IMR-90 (cell line): ENCODE measurements around the gene ZNF346. TPM values are rescaled to one million over a fixed set of nuclear protein-coding genes. Genes with fewer than 3 reads are reported as not detected.
"Not testable (repeated sequence)": the region's sequence is repeated elsewhere in the genome, so short reads cannot be mapped to it uniquely, and the experiment has no call there.

ENCODE experiments used
- ATAC-seq: fragments of 200-7000 bp; cut with Tn5 transposase; 2 replicates; pipeline ENCODE4 v1.9.1; 2020; ENCODE audit warnings: low read depth, mild to moderate bottlenecking, moderate library complexity
- BruUV-seq: library from RNA; stranded (reverse); fragments of 400-500 nt; replicated peaks from 2 replicates; lab custom pipeline; 2021; lab: Mats Ljungman, UMichigan
- CTCF ChIA-PET: fragments of 300-600 bp; formaldehyde crosslinking; extraction: SDS; loops from one replicate; lab custom pipeline; 2021; ENCODE audit warnings: antibody characterized with exemption; lab: Yijun Ruan, JAX
- POLR2A ChIA-PET: fragments of 300-600 bp; sonication (Branson Sonifier 250); formaldehyde crosslinking; loops from one replicate; lab custom pipeline; 2022; ENCODE audit warnings: antibody characterized with exemption; ENCODE audit not compliant: unreplicated experiment; lab: Charles Lee
- DNase-seq: peaks from one replicate; pipeline ENCODE4 v3.0.0; 2013
- H2AFZ ChIP-seq: replicated peaks from 2 replicates; pipeline ENCODE3; 2013; ENCODE audit warnings: low read length, mild to moderate bottlenecking; ENCODE audit not compliant: poor library complexity
- H2AK5ac ChIP-seq: 2 replicates; pipeline ENCODE4 v1.6.1; 2013; ENCODE audit warnings: low read depth, low read length, inconsistent platforms
- H2AK9ac ChIP-seq: replicated peaks from 2 replicates; pipeline ENCODE3; 2013; ENCODE audit warnings: mild to moderate bottlenecking, low read depth, low read length, moderate library complexity; ENCODE audit not compliant: poor library complexity
- H2BK120ac ChIP-seq: 2 replicates; pipeline ENCODE4 v1.6.1; 2013; ENCODE audit warnings: low read depth, low read length, inconsistent platforms
- H2BK15ac ChIP-seq: 3 replicates; pipeline ENCODE4 v1.6.1; 2013; ENCODE audit warnings: low read depth, low read length, inconsistent platforms
- H2BK20ac ChIP-seq: 2 replicates; pipeline ENCODE4 v1.6.1; 2013; ENCODE audit warnings: low read depth, mild to moderate bottlenecking, inconsistent platforms, low read length, moderate library complexity
- H2BK5ac ChIP-seq: 2 replicates; pipeline ENCODE4 v1.6.1; 2013; ENCODE audit warnings: mild to moderate bottlenecking, low read depth, low read length, inconsistent platforms; ENCODE audit not compliant: poor library complexity, severe bottlenecking
- H3K14ac ChIP-seq: replicated peaks from 2 replicates; pipeline ENCODE4 v1.6.1; 2013; ENCODE audit warnings: low read depth, low read length, inconsistent platforms
- H3K18ac ChIP-seq: 2 replicates; pipeline ENCODE4 v1.6.1; 2013; ENCODE audit warnings: low read depth, low read length, control low read depth
- H3K23ac ChIP-seq: 2 replicates; pipeline ENCODE4 v1.6.1; 2013; ENCODE audit warnings: low read depth, low read length, inconsistent platforms
- H3K27ac ChIP-seq: 2 replicates; pipeline ENCODE4 v1.5.1; 2013; ENCODE audit warnings: mild to moderate bottlenecking, control low read depth, low read length; ENCODE audit not compliant: insufficient read depth
- H3K27me3 ChIP-seq: 2 replicates; pipeline ENCODE4 v1.6.1; 2013; ENCODE audit warnings: low read length; ENCODE audit not compliant: control insufficient read depth, insufficient read depth
- H3K36me3 ChIP-seq: 2 replicates; pipeline ENCODE4 v1.6.1; 2013; ENCODE audit warnings: low read length, mixed read lengths; ENCODE audit not compliant: control insufficient read depth, insufficient read depth
- H3K4ac ChIP-seq: 2 replicates; pipeline ENCODE4 v1.6.1; 2013; ENCODE audit warnings: low read depth, low read length, inconsistent platforms
- H3K4me1 ChIP-seq: 2 replicates; pipeline ENCODE4 v1.6.1; 2013; ENCODE audit warnings: low read length, mixed read lengths; ENCODE audit not compliant: control insufficient read depth, insufficient read depth
- H3K4me2 ChIP-seq: 2 replicates; pipeline ENCODE4 v1.6.1; 2013; ENCODE audit warnings: low read depth, mild to moderate bottlenecking, control low read depth, low read length, moderate library complexity
- H3K4me3 ChIP-seq: 2 replicates; pipeline ENCODE4 v1.5.1; 2013; ENCODE audit warnings: low read depth, mild to moderate bottlenecking, control low read depth, low read length, moderate library complexity; ENCODE audit not compliant: insufficient read depth
- H3K56ac ChIP-seq: 2 replicates; pipeline ENCODE4 v1.6.1; 2013; ENCODE audit warnings: low read length, inconsistent platforms; ENCODE audit not compliant: insufficient read depth; ENCODE audit errors: extremely low read depth
- H3K79me1 ChIP-seq, 2 experiments: 2 replicates each; pipeline ENCODE4 v1.6.1; 2013; ENCODE audit warnings: low read length in 2 of 2, inconsistent platforms in 1 of 2, low read depth in 1 of 2
- H3K9ac ChIP-seq: 2 replicates; pipeline ENCODE4 v1.6.1; 2013; ENCODE audit warnings: low read depth, low read length, control low read depth
- H3K9me1 ChIP-seq: 2 replicates; pipeline ENCODE4 v1.6.1; 2013; ENCODE audit warnings: low read length, inconsistent platforms; ENCODE audit not compliant: insufficient read depth
- H3K9me3 ChIP-seq: 2 replicates; pipeline ENCODE4 v1.6.1; 2013; ENCODE audit warnings: low read length; ENCODE audit not compliant: control insufficient read depth, insufficient read depth
- H4K20me1 ChIP-seq: 2 replicates; pipeline ENCODE4 v1.6.1; 2013; ENCODE audit warnings: low read length, inconsistent platforms; ENCODE audit not compliant: insufficient read depth
- H4K5ac ChIP-seq: 2 replicates; pipeline ENCODE4 v1.6.1; 2013; ENCODE audit warnings: mild to moderate bottlenecking, low read depth, low read length, control low read depth
- H4K8ac ChIP-seq, 2 experiments: 2 replicates each; pipeline ENCODE4 v1.6.1; 2013; ENCODE audit warnings: low read depth in 2 of 2, low read length in 2 of 2, control low read depth in 1 of 2, inconsistent platforms in 1 of 2
- H4K91ac ChIP-seq: 2 replicates; pipeline ENCODE4 v1.6.1; 2013; ENCODE audit warnings: low read depth, low read length, inconsistent platforms; ENCODE audit not compliant: insufficient read depth
- WGBS, 2 experiments: methylation state at CpG; one replicate each; pipeline versions ENCODE4 v1.1.5 to v1.1.7; 2013; ENCODE audit warnings: missing lambda C conversion rate in 2 of 2; ENCODE audit not compliant: insufficient read length in 1 of 2; ENCODE audit errors: extremely low coverage in 2 of 2; 5-methylcytosine and 5-hydroxymethylcytosine counted together
- dilution Hi-C: fragments of 300-500 bp; cut with HindIII; formaldehyde crosslinking; loops from one replicate; pipeline ENCODE4 v1.14.3; 2018; ENCODE audit warnings: low sequenced_read_pairs; ENCODE audit not compliant: unreplicated experiment
- in situ Hi-C: fragments of 300-500 bp; cut with MboI; formaldehyde crosslinking; loops from 3 replicates; pipeline ENCODE4 v1.14.3; 2019; ENCODE audit warnings: low sequenced_read_pairs, inconsistent platforms, mixed read lengths
- intact Hi-C: fragments of 100-400 bp; cut with micrococcal nuclease; formaldehyde crosslinking; loops from 2 replicates; pipeline ENCODE4 v1.10.0; 2022
- polyA plus RNA-seq, 3 experiments: library from polyadenylated mRNA; depleted of rRNA; stranded (reverse); fragments of >200 nt; gene quantifications; 2 replicates each; pipeline ENCODE4 v1.2.3, GENCODE V29; 2012; ENCODE audit warnings: low replicate concordance in 1 of 3
- total RNA-seq: library from RNA; depleted of rRNA; stranded (reverse); fragments of >200 nt; gene quantifications from 2 replicates; pipeline ENCODE4 v1.2.3, GENCODE V29; 2012

ZNF346 gene
- total and polyA plus RNA-seq, 2 of the 4 experiments (the other 2 are of a cell fraction) = 15.1 to 17.0 TPM

- H2BK15ac ChIP-seq, H2BK5ac ChIP-seq, H3K9ac ChIP-seq, H4K8ac ChIP-seq, H3K4ac ChIP-seq, H4K5ac ChIP-seq, H3K18ac ChIP-seq, H3K23ac ChIP-seq, H2BK20ac ChIP-seq, POLR2A ChIA-PET, H3K9me1 ChIP-seq, H2AK9ac ChIP-seq, H2AK5ac ChIP-seq, H3K27ac ChIP-seq, H2AFZ ChIP-seq, H3K4me3 ChIP-seq, DNase-seq, CTCF ChIA-PET, ATAC-seq, dilution Hi-C loops, H4K91ac ChIP-seq, H3K9me3 ChIP-seq, H3K14ac ChIP-seq, in situ Hi-C loops, H3K4me1 ChIP-seq, H3K4me2 ChIP-seq, H2BK120ac ChIP-seq, H3K56ac ChIP-seq, BruUV-seq, H3K27me3 ChIP-seq, intact Hi-C loops: not testable (repeated sequence)
- WGBS, 2 experiments = 89% methylated on average over 8 of the region's 21 CpGs; no CpG with 5 or more reads in 1 of the 2 experiments
- Histone ChIP-seq H3K36me3 (peaks cover 14% of the 10 kb centered on the region), H4K20me1 (peaks cover 29% of the 10 kb centered on the region), H3K79me1 (peaks cover 12 to 53% of the 10 kb centered on the region in 2 experiments)
Observed at GRCh38 chr5:176983593-176983992, 38.9 kb upstream of the ZNF346 start.

- H2BK20ac ChIP-seq, H3K27ac ChIP-seq, H2BK5ac ChIP-seq, ATAC-seq, H4K5ac ChIP-seq, DNase-seq, POLR2A ChIA-PET, H3K14ac ChIP-seq, H3K9ac ChIP-seq, H3K9me1 ChIP-seq, H2AFZ ChIP-seq, dilution Hi-C loops, H3K4me2 ChIP-seq, H4K8ac ChIP-seq, H2BK15ac ChIP-seq, CTCF ChIA-PET, H3K9me3 ChIP-seq, H4K91ac ChIP-seq, H2AK5ac ChIP-seq, H3K27me3 ChIP-seq, H3K56ac ChIP-seq, H3K23ac ChIP-seq, H3K18ac ChIP-seq, H2BK120ac ChIP-seq, BruUV-seq, H3K4me1 ChIP-seq, in situ Hi-C loops, H2AK9ac ChIP-seq, H3K4ac ChIP-seq, H3K4me3 ChIP-seq, intact Hi-C loops: not testable (repeated sequence)
- 94% methylated on average over 12 of the region's 28 CpGs; no CpG with 5 or more reads in 1 of the 2 experiments for WGBS, 2 experiments
- Histone ChIP-seq H4K20me1 (peaks cover 29% of the 10 kb centered on the region), H3K79me1 (peaks cover 12 to 54% of the 10 kb centered on the region in 2 experiments), H3K36me3 (peaks cover 13% of the 10 kb centered on the region)
Observed at GRCh38 chr5:176984176-176984575, 38.3 kb upstream of the ZNF346 start.
